ENCODE measurements around the gene TRIM31. TPM values are rescaled to one million over a fixed set of nuclear protein-coding genes. Genes with fewer than 3 reads are reported as not detected.

Gene TRIM31
- total RNA-seq, 1 experiment from 2014 or later = not detected

- in situ Hi-C loops (cut with HindIII; ENCODE audit: low sequenced_read_pairs) = no loop called here
- peak; percentile 34 for DNase-seq (ENCODE audit: low spot score)
Measured at GRCh38 chr6:30061858-30062458, 50.9 kb downstream of the TRIM31 start.

- DNase-seq (ENCODE audit: low spot score) = peak; percentile 98
- in situ Hi-C loops (cut with HindIII; ENCODE audit: low sequenced_read_pairs) = no loop called here
Measured at GRCh38 chr6:30061092-30061857, 51.6 kb downstream of the TRIM31 start, which contains the start of gene POLR1H. TSS of gene POLR1H (plus strand) at chr6:30061265. CDS start at chr6:30061525, 260 bp downstream.

GRCh38 chr6:30060606-30061091 lies 52.2 kb downstream of the TRIM31 start:
- in situ Hi-C loops (cut with HindIII; ENCODE audit: low sequenced_read_pairs) = no loop called here
- no peak for DNase-seq (ENCODE audit: low spot score)

GRCh38 chr6:30055513-30055912 lies 57.4 kb downstream of the TRIM31 start:
- no peak for DNase-seq (ENCODE audit: low spot score)
- in situ Hi-C loops (cut with HindIII; ENCODE audit: low sequenced_read_pairs) = no loop called here

- in situ Hi-C loops (cut with HindIII; ENCODE audit: low sequenced_read_pairs) = no loop called here
- DNase-seq (ENCODE audit: low spot score) = no peak
Measured at GRCh38 chr6:30053682-30054081, 59.2 kb downstream of the TRIM31 start.

Other genes starting within 250 kb of the TRIM31 start
- 59.4 and 61.4 TPM in 2 replicates for gene HLA-A, start 170.6 kb downstream of the TRIM31 start, total RNA-seq (2014; rRNA removed; shearing (Covaris generic))
- gene POLR1H, start 51.8 kb downstream of the TRIM31 start, total RNA-seq (2014; rRNA removed; shearing (Covaris generic)) = 48.2 and 50.3 TPM in 2 replicates
- 18.6 and 29.3 TPM in 2 replicates for gene PPP1R11, start 45.9 kb downstream of the TRIM31 start, total RNA-seq (2014; rRNA removed; shearing (Covaris generic))
- gene RNF39, start 37.3 kb downstream of the TRIM31 start, total RNA-seq (2014; rRNA removed; shearing (Covaris generic)) = not detected in 2 replicates
- not detected in 2 replicates for gene TRIM40, start 23.1 kb upstream of the TRIM31 start, total RNA-seq (2014; rRNA removed; shearing (Covaris generic))
- gene TRIM10, start 48.1 kb upstream of the TRIM31 start, total RNA-seq (2014; rRNA removed; shearing (Covaris generic)) = not detected in 2 replicates
- not detected in 2 replicates for gene TRIM15, start 50.5 kb upstream of the TRIM31 start, total RNA-seq (2014; rRNA removed; shearing (Covaris generic))
- 41.7 and 61.2 TPM in 2 replicates for gene TRIM26, start 100.3 kb upstream of the TRIM31 start, total RNA-seq (2014; rRNA removed; shearing (Covaris generic))
- gene TRIM39, start 213.8 kb upstream of the TRIM31 start, total RNA-seq (2014; rRNA removed; shearing (Covaris generic)) = 24.6 and 25.7 TPM in 2 replicates
- 71.4 and 112 TPM in 2 replicates for gene RPP21, start 232.1 kb upstream of the TRIM31 start, total RNA-seq (2014; rRNA removed; shearing (Covaris generic))

Data from G401 (cell line).